HG03342 (cell line): ENCODE measurements around the gene NR3C1.
"Not testable (repeated sequence)": the region's sequence is repeated elsewhere in the genome, so short reads cannot be mapped to it uniquely, and the experiment has no call there.

Experiments
- ATAC-seq: cut with Tn5 transposase; IDR thresholded peaks from one replicate; pipeline ENCODE4 v1.9.1; 2021; ENCODE audit warnings: mild to moderate bottlenecking, moderate library complexity; ENCODE audit not compliant: unreplicated experiment

The NR3C1 gene

GRCh38 chr5:143341807-143342570 is 61.5 kb downstream of the NR3C1 start:
- no peak for ATAC-seq

DNA sequence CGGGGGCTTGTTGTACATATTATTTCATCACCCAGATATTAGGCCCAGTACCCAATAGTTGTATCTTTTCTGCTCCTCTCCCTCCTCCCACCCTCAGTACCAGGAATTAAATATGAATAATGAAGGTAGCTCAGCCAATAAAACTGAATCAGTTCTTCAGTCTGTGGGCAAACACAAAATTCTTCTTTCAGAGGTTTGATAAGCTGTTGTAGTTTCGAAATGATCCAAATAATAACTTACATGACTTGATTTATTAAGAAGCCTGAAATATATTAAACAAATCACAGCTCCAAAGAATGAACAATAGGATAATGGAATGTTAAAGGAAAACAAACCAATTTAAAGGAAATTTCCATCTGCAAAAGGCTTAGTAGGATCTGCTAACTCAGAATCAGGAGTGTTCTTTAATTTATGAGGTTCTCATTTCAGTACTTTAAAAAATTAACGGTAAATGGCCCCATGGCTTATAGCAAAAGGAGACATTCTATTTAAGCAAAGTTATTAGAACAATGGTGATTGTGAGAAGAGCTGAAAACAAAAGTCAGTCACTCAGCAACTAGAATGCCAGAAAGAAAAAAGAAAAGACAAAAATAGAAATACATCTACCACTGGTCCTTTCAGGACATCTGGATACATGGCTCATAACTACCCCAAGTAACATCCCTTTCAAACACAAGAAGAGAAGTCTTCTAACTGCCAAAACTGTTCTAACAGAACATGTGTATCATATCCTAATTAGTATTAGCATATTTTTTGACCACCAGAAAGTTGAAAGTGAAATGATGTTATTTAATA is 62.4 kb downstream of the NR3C1 start:
- no peak for ATAC-seq

- no peak for ATAC-seq
Measured at GRCh38 chr5:143338658-143339366, 64.7 kb downstream of the NR3C1 start.

GRCh38 chr5:143337946-143338345 is 65.5 kb downstream of the NR3C1 start:
- no peak for ATAC-seq

- ATAC-seq = no peak
Measured at GRCh38 chr5:143336485-143336884, 67.0 kb downstream of the NR3C1 start.

DNA sequence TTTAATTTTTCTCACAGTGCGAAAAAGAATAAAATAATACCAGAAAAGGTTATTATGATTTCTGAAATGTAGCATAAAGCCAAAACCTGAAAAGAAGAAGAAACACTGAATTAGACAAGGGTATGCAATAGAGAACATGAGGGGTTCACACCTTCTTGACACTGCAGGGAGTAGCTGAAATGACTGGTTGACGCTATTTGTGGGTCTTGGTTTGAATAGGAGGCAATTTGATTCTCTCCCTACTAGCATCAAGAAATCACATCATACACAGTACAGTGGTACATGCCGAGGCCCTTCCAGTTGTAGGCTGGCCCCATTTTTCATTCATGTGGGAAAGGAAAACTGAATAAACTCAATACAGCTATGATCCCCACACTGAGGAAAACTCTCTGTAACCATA is 68.6 kb downstream of the NR3C1 start:
- ATAC-seq = no peak

DNA sequence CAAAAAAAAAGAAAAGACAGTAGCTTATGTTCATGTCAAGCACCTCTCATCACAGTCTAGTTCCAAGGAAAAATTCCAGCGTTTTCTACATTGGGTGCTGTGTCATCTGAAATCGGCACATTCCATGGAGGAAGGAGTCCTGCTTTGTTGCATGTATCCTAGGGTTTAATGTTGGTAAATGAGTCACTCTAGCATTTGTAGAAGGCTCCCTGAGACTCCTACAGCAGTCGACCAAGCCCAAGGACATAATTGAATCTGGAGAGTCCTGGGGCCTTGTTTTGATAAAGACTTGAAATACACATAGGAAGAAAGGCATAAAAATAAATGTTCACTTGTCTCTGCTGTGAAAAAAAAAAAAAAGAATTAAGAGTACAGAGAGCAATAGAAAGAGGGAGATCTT is 69.1 kb downstream of the NR3C1 start:
- not testable (repeated sequence) for ATAC-seq

DNA sequence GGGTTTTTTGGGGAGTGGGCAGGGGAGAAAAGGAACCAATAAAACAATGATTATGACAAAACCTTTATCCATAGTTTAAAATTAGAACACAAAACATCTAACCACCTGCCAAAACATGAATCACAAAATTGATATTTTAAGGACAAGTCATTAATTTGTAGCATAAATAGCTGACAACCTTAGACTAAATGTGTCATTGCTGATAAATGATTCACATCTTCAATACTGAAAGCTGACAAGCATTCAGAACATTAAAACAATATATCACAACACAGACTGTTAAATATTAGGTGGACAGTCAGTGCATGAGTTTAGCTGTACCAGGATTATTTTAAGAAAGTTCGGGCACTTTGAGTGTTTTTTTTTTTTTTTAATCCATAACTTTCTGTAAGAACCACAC is 71.5 kb downstream of the NR3C1 start:
- ATAC-seq = no peak

- ATAC-seq = no peak
Measured at GRCh38 chr5:143329843-143330242, 73.6 kb downstream of the NR3C1 start.

- no peak for ATAC-seq
Measured at GRCh38 chr5:143328589-143329220, 74.8 kb downstream of the NR3C1 start.

- not testable (repeated sequence) for ATAC-seq
Measured at GRCh38 chr5:143325086-143325485, 78.4 kb downstream of the NR3C1 start.

DNA sequence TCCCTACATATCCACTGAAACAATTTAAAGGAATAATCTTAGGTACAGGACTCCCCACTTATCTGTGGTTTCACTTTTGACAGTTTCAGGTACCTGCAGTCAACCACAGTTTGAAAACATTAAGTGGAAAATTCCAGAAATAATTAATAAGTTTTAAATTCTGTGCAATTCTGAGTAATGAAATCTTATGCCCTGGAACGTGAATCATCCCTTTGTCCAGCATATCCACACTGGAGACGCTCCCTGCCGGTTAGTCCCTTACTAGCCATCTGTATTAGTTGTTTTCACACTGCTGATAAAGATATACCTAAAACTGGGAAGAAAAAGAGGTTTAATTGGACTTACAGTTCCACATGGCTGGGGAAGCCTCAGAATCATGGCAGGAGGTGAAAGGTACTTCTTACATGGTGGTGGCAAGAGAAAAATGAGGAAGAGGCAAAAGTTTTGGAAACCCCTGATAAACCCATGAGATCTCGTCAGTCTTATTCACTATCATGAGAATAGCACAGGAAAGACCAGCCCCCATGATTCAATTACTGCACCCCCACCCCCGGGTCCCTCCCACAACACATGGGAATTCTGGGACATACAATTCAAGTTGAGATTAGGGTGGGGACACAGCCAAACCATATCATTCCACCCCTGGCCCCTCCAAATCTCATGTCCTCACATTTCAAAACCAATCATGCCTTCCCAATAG is 80.4 kb downstream of the NR3C1 start:
- not testable (repeated sequence) for ATAC-seq

GRCh38 chr5:143322176-143322575 is 81.3 kb downstream of the NR3C1 start:
- no peak for ATAC-seq

DNA sequence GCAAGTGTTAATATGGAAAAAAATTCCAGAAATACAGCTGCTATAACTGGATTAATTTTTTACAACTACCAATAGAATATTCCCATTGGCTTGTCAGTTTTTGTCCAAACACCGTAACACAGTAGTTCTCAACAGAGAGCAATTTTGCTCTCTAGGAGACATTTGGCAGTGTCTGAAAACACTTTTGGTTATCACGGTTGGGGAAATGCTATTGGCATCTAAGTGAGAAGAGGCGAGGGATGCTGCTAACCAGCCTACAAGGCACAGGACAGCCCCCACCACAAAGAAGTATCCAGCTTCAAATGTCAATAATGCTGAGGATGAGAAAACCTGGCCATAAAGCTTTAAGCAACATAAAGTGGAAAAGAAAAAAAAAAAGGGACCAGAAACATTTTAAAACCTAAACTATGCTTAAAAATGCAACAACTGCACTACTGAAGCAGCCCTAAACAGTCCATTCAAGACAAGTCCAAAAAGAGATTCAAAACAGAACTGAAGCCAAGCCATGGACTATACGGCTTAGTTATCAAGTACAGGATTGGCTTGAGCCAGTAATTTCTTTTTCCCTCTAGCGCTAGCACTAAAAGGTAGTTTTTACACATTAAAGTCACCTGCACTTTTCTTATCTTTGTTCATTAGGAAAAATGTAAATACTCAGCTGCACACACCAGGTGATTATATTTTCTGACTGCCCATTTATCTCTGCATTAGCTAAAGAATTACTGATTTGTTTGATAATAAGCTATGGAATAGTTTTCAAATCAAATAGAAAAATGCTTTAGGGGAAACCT is 83.9 kb downstream of the NR3C1 start:
- ATAC-seq = no peak

- ATAC-seq = no peak
Measured at GRCh38 chr5:143318833-143319232, 84.7 kb downstream of the NR3C1 start.

- ATAC-seq = no peak
Measured at GRCh38 chr5:143318270-143318669, 85.2 kb downstream of the NR3C1 start.

- ATAC-seq = no peak
Measured at GRCh38 chr5:143316844-143317631, 86.4 kb downstream of the NR3C1 start.

GRCh38 chr5:143316337-143316736 is 87.1 kb downstream of the NR3C1 start:
- ATAC-seq = no peak

DNA sequence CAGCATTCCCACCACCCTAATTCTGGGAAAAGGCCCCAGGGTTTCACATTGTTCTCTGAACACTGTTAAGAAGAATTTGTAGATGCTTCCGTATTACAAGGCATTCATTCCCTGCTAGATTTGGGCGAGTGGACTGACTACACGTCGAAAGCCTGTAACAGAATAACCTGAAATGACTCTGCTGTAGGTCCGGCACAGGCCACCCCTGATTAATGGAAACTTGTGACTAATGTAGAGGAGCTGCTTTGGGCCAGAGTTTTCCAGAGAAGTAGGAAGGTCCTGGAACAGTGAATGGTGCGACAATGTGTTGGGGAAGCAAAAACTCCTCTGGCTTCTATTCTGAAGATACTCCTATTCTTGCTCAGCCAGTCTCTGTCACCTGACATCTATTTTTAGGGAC is 87.6 kb downstream of the NR3C1 start:
- ATAC-seq = no peak
